ENCODE results near the gene COQ8B.
"Not testable (repeated sequence)": the region's sequence is repeated elsewhere in the genome, so short reads cannot be mapped to it uniquely, and the experiment has no call there.

- not testable (repeated sequence) for TF ChIP-seq CTCF, POLR2A (IDR thresholded peaks at IDR 0.05)
Observed at GRCh38 chr19:40730065-40730464, 13.4 kb upstream of the COQ8B start.
